Activated naive CD8-positive, alpha-beta T cell treated with anti-CD3 and anti-CD28 coated beads, Interleukin-2, amount 50 U/mL, for 24 hours (primary cell): ENCODE measurements around the gene TACC2.
"Not testable (repeated sequence)": the region's sequence is repeated elsewhere in the genome, so short reads cannot be mapped to it uniquely, and the experiment has no call there.

Experiments
- ATAC-seq: fragments of 150-1000 bp; cut with Tn5 transposase; one replicate; pipeline ENCODE4 v1.10.0; 2021
- DNase-seq: peaks from one replicate; pipeline ENCODE4 v3.0.0; 2021
- H3K27ac Mint-ChIP-seq: one replicate; pipeline ENCODE4 v1.8.0; 2021; ENCODE audit warnings: mild to moderate bottlenecking, mixed read lengths
- H3K27me3 Mint-ChIP-seq: one replicate; pipeline ENCODE4 v1.8.0; 2021; ENCODE audit warnings: mixed read lengths
- H3K36me3 Mint-ChIP-seq: one replicate; pipeline ENCODE4 v1.8.0; 2021; ENCODE audit warnings: low read depth, mixed read lengths
- H3K4me1 Mint-ChIP-seq: one replicate; pipeline ENCODE4 v1.8.0; 2021; ENCODE audit warnings: mixed read lengths
- H3K4me3 Mint-ChIP-seq: one replicate; pipeline ENCODE4 v1.8.0; 2021; ENCODE audit warnings: mild to moderate bottlenecking, moderate library complexity, mixed read lengths
- H3K9me3 Mint-ChIP-seq: one replicate; pipeline ENCODE4 v1.8.0; 2021; ENCODE audit warnings: mixed read lengths

The TACC2 gene

GRCh38 chr10:122203180-122203579 is 214.2 kb downstream of the TACC2 start:
- DNase-seq, H3K27me3 Mint-ChIP-seq, H3K4me1 Mint-ChIP-seq, H3K9me3 Mint-ChIP-seq, ATAC-seq, H3K4me3 Mint-ChIP-seq, H3K36me3 Mint-ChIP-seq, H3K27ac Mint-ChIP-seq: not testable (repeated sequence)

GRCh38 chr10:122204691-122205489 is 215.9 kb downstream of the TACC2 start:
- Mint-ChIP-seq H3K9me3 (no peaks in the 10 kb centered on the region), H3K27me3 (no peaks in the 10 kb centered on the region), H3K4me1 (no peaks in the 10 kb centered on the region), H3K27ac (no peak overlapping the region), H3K4me3 (no peak overlapping the region), H3K36me3 (no peaks in the 10 kb centered on the region)
- ATAC-seq: no peak
- DNase-seq: no peak

GRCh38 chr10:122206471-122207065 is 217.6 kb downstream of the TACC2 start:
- DNase-seq (no peak), ATAC-seq (no peak)
- Mint-ChIP-seq H3K4me3 (no peak overlapping the region), H3K4me1 (no peaks in the 10 kb centered on the region), H3K27ac (no peak overlapping the region), H3K36me3 (no peaks in the 10 kb centered on the region), H3K27me3 (peaks cover 2% of the 10 kb centered on the region), H3K9me3 (no peaks in the 10 kb centered on the region)

- Mint-ChIP-seq H3K4me3 (no peak overlapping the region), H3K4me1 (no peaks in the 10 kb centered on the region)
Measured at GRCh38 chr10:122207163-122207562, 218.2 kb downstream of the TACC2 start.

GRCh38 chr10:122207596-122207995 is 218.6 kb downstream of the TACC2 start:
- no peak for ATAC-seq
- peaks cover 2% of the 10 kb centered on the region for H3K27me3 Mint-ChIP-seq
- H3K27ac Mint-ChIP-seq: no peak overlapping the region
- H3K36me3 Mint-ChIP-seq: no peaks in the 10 kb centered on the region
- no peak for DNase-seq
- H3K4me1 Mint-ChIP-seq: no peaks in the 10 kb centered on the region
- H3K4me3 Mint-ChIP-seq: no peak overlapping the region
- H3K9me3 Mint-ChIP-seq: no peaks in the 10 kb centered on the region

More at GRCh38 chr10:122207163-122207562, 218.2 kb downstream of the TACC2 start:
- no peaks in the 10 kb centered on the region for H3K9me3 Mint-ChIP-seq
- no peak for DNase-seq
- no peaks in the 10 kb centered on the region for H3K36me3 Mint-ChIP-seq
- H3K27me3 Mint-ChIP-seq: peaks cover 2% of the 10 kb centered on the region
- ATAC-seq: no peak
- no peak overlapping the region for H3K27ac Mint-ChIP-seq

GRCh38 chr10:122208571-122209430 is 219.8 kb downstream of the TACC2 start:
- H3K27ac Mint-ChIP-seq: no peak overlapping the region
- no peaks in the 10 kb centered on the region for H3K36me3 Mint-ChIP-seq
- no peak for DNase-seq
- H3K4me3 Mint-ChIP-seq: no peak overlapping the region
- no peaks in the 10 kb centered on the region for H3K4me1 Mint-ChIP-seq
- no peak for ATAC-seq
- H3K9me3 Mint-ChIP-seq: no peaks in the 10 kb centered on the region
- peaks cover 2% of the 10 kb centered on the region for H3K27me3 Mint-ChIP-seq

- Mint-ChIP-seq H3K9me3 (no peaks in the 10 kb centered on the region), H3K27ac (no peak overlapping the region), H3K4me1 (no peaks in the 10 kb centered on the region), H3K4me3 (no peak overlapping the region), H3K36me3 (no peaks in the 10 kb centered on the region), H3K27me3 (peaks cover 2% of the 10 kb centered on the region)
- DNase-seq: no peak
- no peak for ATAC-seq
Measured at GRCh38 chr10:122210481-122211265, 221.7 kb downstream of the TACC2 start.

GRCh38 chr10:122213364-122213763 is 224.4 kb downstream of the TACC2 start:
- peaks cover 2% of the 10 kb centered on the region for H3K27me3 Mint-ChIP-seq
- ATAC-seq (no peak), DNase-seq (no peak)
- no peaks in the 10 kb centered on the region for H3K4me1 Mint-ChIP-seq
- no peak overlapping the region for H3K4me3 Mint-ChIP-seq
- H3K9me3 Mint-ChIP-seq: no peaks in the 10 kb centered on the region
- H3K27ac Mint-ChIP-seq: no peak overlapping the region
- no peaks in the 10 kb centered on the region for H3K36me3 Mint-ChIP-seq

GRCh38 chr10:122213766-122214165 is 224.8 kb downstream of the TACC2 start:
- no peak for DNase-seq
- Mint-ChIP-seq H3K27me3 (peaks cover 2% of the 10 kb centered on the region), H3K27ac (no peak overlapping the region), H3K4me1 (no peaks in the 10 kb centered on the region), H3K4me3 (no peak overlapping the region), H3K36me3 (no peaks in the 10 kb centered on the region), H3K9me3 (no peaks in the 10 kb centered on the region)
- no peak for ATAC-seq

- H3K4me3 Mint-ChIP-seq: no peak overlapping the region
- no peaks in the 10 kb centered on the region for H3K9me3 Mint-ChIP-seq
- ATAC-seq (no peak), DNase-seq (no peak)
- no peaks in the 10 kb centered on the region for H3K36me3 Mint-ChIP-seq
- H3K27ac Mint-ChIP-seq: no peak overlapping the region
- no peaks in the 10 kb centered on the region for H3K4me1 Mint-ChIP-seq
- peaks cover 2% of the 10 kb centered on the region for H3K27me3 Mint-ChIP-seq
Measured at GRCh38 chr10:122216047-122216446, 227.1 kb downstream of the TACC2 start.

- DNase-seq (no peak), ATAC-seq (no peak)
- Mint-ChIP-seq H3K9me3 (no peaks in the 10 kb centered on the region), H3K27me3 (no peaks in the 10 kb centered on the region), H3K4me3 (no peak overlapping the region), H3K27ac (no peak overlapping the region), H3K4me1 (no peaks in the 10 kb centered on the region), H3K36me3 (no peaks in the 10 kb centered on the region)
Measured at GRCh38 chr10:122219340-122219739, 230.4 kb downstream of the TACC2 start.

GRCh38 chr10:122220736-122221135 is 231.8 kb downstream of the TACC2 start:
- Mint-ChIP-seq H3K4me1 (peaks cover 2% of the 10 kb centered on the region), H3K4me3 (no peak overlapping the region), H3K9me3 (no peaks in the 10 kb centered on the region), H3K36me3 (no peaks in the 10 kb centered on the region), H3K27ac (no peak overlapping the region), H3K27me3 (no peaks in the 10 kb centered on the region)
- DNase-seq: no peak
- ATAC-seq: no peak

- DNase-seq (no peak), ATAC-seq (no peak)
- Mint-ChIP-seq H3K27me3 (peaks cover 4% of the 10 kb centered on the region), H3K36me3 (no peaks in the 10 kb centered on the region), H3K4me3 (no peak overlapping the region), H3K27ac (no peak overlapping the region), H3K4me1 (peaks cover 2% of the 10 kb centered on the region), H3K9me3 (no peaks in the 10 kb centered on the region)
Measured at GRCh38 chr10:122221958-122222357, 233.0 kb downstream of the TACC2 start.

- ATAC-seq (no peak), DNase-seq (no peak)
- Mint-ChIP-seq H3K27me3 (peaks cover 4% of the 10 kb centered on the region), H3K27ac (no peak overlapping the region), H3K9me3 (no peaks in the 10 kb centered on the region), H3K4me1 (peaks cover 2% of the 10 kb centered on the region), H3K4me3 (no peak overlapping the region), H3K36me3 (no peaks in the 10 kb centered on the region)
Measured at GRCh38 chr10:122222638-122223037, 233.7 kb downstream of the TACC2 start.
